GM12873 (cell line): ENCODE data around the gene ZNF487.
A peak's percentile ranks its signal among the peaks of the same experiment; 100 is the strongest.

Experiments
- TF ChIP-seq, protein P1 (sequence below): IDR thresholded peaks from 2 replicates; pipeline ENCODE4 v1.5.1; 2012; ENCODE audit warnings: low read depth, mild to moderate bottlenecking, moderate library complexity, low read length, control low read depth; ENCODE audit not compliant: insufficient read depth; ENCODE audit errors: missing control alignments

The ZNF487 gene

DNA sequence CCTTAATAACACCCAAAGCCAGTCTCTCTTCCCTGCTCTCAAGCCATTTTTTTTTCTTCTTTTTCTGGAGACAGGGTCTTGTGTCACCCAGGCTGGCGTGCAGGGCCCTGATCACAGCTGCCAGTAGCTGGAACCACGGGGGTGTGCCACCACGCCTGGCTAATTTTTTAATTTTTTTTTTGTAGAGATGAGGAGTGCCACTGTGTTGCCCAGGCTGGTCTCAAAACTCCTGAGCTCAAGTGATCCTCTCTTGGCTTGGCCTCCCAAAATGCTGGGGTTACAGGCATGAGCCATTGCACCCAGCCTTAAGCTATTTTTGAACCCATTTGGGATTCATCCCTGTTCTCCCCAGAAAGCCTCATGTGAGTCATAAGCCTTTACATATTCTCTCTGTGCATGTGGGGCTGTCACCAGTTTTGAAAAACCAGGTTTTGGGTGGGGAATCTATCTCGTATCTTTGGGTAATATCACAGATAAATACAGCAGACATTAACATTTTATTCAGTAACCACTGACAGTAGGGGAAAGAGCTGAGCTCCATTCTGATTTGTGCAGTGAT lies 15.5 kb downstream of the ZNF487 start:
- TF ChIP-seq, protein P1, sequence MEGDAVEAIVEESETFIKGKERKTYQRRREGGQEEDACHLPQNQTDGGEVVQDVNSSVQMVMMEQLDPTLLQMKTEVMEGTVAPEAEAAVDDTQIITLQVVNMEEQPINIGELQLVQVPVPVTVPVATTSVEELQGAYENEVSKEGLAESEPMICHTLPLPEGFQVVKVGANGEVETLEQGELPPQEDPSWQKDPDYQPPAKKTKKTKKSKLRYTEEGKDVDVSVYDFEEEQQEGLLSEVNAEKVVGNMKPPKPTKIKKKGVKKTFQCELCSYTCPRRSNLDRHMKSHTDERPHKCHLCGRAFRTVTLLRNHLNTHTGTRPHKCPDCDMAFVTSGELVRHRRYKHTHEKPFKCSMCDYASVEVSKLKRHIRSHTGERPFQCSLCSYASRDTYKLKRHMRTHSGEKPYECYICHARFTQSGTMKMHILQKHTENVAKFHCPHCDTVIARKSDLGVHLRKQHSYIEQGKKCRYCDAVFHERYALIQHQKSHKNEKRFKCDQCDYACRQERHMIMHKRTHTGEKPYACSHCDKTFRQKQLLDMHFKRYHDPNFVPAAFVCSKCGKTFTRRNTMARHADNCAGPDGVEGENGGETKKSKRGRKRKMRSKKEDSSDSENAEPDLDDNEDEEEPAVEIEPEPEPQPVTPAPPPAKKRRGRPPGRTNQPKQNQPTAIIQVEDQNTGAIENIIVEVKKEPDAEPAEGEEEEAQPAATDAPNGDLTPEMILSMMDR = no peak

DNA sequence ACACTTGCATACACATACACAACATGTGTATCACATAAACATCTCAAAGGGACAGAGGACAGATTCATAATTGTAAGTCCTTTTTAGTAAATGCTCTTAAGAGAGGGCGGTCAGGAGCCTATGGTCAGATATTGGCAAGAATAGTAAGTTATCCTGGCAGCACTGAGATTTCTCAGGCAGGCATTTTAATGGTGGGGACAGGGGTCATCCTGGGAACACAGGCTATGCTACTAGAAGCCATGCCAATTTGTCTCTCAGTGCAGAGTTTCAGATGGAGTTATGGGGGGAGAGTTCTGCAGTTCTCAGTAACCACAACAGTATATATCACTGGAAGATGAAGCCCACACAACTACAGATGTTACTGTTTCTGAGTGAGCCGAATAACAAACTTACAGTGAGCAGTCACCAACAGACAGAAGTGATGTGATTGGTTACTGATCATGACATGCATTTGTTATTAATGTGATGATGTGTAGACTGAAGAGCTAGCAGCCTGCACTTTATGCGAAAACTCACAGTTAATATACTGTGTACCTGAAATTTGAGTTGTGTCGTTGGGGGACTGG lies 16.4 kb downstream of the ZNF487 start:
- TF ChIP-seq, protein P1 = no peak

DNA sequence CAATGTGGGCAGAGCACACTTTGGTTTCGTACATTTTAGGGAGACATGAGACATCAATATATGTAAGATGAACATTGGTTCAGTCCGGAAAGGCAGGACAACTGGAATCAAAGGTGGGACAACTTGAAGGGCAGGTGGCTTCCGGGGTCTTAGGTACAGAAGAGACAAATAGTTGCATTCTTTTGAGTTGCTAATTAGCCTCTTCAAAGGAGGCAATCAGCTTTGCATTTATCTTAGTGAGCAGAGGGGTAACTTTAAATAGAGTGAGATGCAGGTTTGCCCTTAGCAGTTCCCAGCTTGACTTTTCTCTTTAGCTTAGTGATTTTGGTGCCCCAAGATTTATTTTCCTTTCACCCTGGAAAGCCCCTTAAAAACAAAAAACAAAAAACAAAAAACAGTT lies 21.3 kb downstream of the ZNF487 start:
- TF ChIP-seq, protein P1 = no peak

DNA sequence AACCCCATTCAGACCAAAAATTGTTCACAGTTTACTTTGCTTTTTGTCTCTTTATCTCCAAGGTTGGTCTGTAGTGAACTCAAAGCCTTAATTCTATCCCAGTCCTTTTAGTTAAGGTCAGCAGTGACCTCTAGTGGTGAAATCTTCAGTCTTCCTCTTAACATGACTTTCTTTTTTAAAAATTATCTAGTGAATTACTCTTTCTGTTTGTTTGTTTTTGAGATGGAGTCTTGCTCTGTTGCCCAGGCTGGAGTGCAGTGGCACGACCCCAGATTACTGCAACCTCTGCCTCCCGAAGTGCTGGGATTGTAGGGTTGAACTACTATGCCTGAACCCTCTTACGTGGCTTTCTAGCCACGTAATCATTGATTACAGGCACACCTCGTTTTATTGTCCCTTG lies 25.0 kb downstream of the ZNF487 start:
- TF ChIP-seq, protein P1 = peak; percentile 69

DNA sequence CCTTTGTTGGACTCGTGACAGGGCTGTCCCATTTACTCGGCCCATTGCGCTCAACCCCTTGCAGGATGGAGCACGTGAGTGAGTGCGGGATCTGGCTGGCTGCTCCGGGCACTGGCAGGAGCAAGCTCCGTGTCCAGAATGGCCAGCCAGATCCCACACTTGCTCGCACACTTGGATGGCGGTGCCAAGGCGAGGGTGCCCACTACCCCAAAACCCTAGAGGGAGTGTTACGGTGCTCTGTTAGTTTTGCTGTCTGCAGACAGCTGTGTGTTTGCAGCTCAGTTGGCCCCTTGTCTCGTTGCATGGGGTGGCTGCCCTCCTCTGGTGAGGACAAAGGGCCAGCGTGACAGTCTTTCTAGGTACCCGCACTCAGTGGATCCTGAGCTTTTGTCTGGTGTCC lies 34.2 kb downstream of the ZNF487 start:
- TF ChIP-seq, protein P1 = no peak

DNA sequence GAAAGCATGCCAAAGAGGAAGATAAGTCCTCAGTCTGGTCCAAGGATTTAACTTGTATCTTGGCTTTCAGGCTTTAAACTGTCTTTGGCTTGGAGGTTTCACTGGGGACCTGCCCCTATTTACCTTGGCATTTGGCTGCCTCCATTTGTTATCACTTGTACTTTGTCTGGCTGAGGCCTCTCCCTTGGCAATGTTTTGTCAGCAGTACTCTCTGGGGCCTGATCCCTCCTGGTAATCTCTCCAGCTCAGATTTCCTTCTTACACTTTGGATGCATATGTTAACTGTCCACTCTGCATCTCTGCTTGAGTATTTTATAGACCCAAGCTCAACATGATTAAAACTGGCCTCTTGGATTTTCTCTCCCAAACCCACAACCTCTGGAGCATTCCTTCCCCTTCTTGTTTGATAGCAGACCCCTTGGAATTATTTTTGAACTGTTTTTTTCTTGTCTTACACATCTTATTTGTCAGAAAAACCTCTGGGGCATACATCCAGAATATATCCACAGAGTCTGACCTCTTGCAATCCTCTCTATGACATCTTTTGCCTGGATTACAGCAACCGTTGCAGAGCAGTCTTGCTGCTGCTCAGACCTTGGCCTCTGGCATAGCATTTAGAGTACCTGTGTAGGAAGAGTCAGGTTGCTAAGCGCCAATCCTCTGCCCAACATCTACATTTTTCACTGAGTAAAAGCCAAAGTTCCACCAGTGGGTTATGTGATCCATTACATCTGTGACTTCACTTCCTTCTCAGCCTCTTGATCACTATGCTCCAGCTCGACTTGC lies 35.2 kb downstream of the ZNF487 start:
- TF ChIP-seq, protein P1 = no peak

DNA sequence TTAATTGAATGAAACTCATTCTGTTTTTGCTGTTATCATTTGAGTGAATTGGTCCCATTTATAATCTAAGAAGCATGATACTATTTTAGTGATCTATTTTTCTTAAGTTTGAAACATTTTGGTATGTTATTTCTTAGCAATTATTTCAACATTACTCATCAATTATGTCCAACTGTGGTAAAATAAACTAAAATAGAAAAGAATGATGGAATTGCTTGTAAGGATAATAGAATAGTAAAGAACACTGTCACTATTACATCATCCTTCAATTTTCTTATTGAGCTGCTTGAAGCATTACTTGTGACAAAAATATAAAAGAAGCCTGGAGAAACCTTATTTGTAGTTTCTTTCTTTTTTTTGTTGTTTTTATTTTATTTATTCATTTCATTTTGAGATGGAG lies 42.4 kb downstream of the ZNF487 start:
- TF ChIP-seq, protein P1 = no peak
